LNCaP clone FGC (cell line): Measurements from ENCODE around the gene MOCS1.

Experiments
- DNase-seq: peaks from one replicate; pipeline ENCODE4 v3.0.0-alpha.2; 2011; ENCODE audit warnings: low read depth
- H3K4me3 ChIP-seq: 2 replicates; pipeline ENCODE4 v1.5.1; 2011; ENCODE audit warnings: mild to moderate bottlenecking, low read depth, low read length, control low read depth
- TF ChIP-seq, protein P1 (sequence below): IDR thresholded peaks from 2 replicates; pipeline ENCODE4 v1.5.1; 2012; ENCODE audit warnings: mild to moderate bottlenecking; ENCODE audit not compliant: control insufficient read depth, insufficient read depth; ENCODE audit errors: extremely low read depth

Gene MOCS1

DNA sequence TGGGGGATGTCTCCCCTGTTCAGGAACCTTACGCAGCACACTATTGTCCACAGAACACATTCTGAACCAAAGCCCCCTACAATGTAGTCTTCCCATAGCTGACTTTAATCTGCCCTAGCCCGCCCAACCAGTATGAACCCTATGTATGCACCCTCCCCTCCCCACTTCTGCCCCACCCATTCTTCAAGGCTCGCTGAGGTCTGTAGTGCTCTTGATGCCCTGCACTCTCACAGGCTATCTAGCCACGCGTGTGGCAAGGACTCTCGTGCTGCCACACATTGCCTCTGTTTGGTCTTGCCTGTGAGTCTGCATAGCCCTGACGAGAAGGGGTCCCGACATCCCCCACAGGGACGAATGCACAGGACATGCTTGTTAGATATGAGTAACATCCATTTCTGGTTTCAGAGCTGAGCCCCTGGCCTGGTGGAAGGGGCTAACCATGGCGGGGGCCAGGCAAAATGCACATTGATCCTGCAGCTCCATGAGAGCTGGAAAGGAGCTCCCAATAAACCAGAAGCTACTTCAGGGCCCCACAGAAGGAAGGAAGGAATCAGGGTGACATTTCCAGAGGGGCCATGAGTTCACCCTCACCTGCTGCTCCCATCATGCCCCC is 22.6 kb downstream of the MOCS1 start:
- H3K4me3 ChIP-seq, result no peak overlapping the region
- TF ChIP-seq, protein P1, sequence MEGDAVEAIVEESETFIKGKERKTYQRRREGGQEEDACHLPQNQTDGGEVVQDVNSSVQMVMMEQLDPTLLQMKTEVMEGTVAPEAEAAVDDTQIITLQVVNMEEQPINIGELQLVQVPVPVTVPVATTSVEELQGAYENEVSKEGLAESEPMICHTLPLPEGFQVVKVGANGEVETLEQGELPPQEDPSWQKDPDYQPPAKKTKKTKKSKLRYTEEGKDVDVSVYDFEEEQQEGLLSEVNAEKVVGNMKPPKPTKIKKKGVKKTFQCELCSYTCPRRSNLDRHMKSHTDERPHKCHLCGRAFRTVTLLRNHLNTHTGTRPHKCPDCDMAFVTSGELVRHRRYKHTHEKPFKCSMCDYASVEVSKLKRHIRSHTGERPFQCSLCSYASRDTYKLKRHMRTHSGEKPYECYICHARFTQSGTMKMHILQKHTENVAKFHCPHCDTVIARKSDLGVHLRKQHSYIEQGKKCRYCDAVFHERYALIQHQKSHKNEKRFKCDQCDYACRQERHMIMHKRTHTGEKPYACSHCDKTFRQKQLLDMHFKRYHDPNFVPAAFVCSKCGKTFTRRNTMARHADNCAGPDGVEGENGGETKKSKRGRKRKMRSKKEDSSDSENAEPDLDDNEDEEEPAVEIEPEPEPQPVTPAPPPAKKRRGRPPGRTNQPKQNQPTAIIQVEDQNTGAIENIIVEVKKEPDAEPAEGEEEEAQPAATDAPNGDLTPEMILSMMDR, result no peak
- no peak for DNase-seq

DNA sequence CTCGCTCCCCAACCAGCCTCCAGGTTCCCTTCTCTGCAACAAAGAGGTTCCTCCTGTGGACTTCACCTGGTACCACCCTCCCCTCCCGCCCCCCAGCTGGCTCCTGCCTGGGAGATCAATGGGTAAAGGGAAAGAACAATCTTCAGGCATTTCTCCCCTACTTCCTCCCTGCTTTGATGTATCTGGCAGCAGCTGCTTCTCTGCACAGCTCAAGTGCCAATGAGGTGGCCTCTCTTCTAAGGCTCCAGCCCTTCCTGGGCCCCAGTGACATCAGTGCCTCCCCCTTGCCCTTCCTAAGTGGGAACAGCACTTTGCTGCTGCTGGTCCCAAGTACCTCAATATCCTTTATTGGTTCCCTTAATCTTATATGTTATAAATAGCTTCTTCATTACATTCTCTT is 23.5 kb downstream of the MOCS1 start:
- H3K4me3 ChIP-seq, result no peak overlapping the region
- no peak for DNase-seq
- TF ChIP-seq, protein P1, result no peak

DNA sequence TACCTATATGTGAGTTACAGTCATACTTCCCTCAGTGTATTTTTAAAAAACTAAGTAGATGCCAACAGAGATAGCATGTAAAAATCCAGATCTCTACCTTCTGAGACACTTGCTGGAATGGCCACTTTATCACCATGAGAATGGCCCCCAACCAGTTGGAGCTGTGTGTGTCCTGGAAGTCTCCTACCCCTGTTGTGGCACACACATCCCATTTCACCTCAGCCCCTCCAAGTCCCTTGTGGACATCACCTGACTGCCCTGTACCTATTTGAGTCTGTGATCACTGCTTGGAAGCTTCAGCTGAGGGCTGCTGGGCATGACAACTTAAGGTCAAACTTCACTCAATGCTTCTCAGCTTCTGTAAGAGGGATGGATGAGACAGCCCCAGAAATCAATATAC is 24.1 kb downstream of the MOCS1 start:
- no peak overlapping the region for H3K4me3 ChIP-seq
- TF ChIP-seq, protein P1, result no peak
- no peak for DNase-seq

DNA sequence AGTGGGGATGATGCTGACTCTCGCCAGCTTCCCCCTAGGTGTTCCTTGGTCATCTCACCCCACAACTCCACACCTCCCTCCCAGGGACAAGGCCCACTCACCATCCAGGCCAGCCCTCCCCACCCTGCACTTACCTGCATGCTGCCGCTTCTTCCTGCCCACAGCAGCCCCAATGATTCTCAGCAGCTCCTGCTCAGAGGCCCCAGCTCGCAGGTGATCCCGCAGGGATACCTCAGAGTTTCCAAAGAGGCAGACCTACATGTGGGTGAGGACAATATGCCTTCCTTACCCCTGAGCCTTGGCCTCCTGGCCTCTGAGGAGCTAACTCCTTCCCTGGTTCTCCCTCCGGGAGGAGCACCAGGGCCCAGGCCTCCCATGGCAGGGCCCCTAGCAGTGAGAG is 24.6 kb downstream of the MOCS1 start:
- DNase-seq, result no peak
- no peak overlapping the region for H3K4me3 ChIP-seq
- TF ChIP-seq, protein P1, result no peak

DNA sequence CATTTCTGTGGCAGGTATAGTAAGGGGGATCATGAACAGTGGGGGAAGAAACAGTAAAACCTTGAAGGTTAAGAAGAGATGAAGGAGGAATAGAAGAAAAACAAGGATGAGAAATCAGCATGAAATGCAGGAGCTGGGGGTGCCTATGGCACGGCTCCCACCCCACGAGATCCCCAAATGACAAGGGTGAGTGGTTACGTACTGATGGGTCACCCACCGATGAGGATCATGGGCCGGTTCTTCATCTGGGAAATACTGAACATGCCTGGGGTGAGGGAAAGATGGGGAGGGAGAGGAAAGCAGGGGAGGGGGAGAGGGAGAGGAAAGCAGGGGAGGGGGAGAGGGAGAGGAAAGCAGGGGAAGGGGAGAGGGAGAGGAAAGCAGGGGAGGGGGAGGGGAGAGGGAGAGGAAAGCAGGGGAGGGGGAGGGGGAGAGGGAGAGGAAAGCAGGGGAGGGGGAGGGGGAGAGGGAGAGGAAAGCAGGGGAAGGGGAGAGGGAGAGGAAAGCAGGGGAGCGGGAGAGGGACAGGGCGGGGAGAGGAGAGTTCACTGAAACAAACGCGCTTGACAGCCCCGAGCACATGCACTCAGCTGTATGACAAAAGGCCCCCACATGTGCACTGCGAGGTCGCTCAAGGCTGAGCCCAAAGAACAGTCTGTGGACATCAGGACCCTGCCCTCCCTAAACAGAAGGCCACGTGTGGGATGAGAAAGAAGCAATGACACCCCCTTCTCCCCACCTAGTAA is 25.3 kb downstream of the MOCS1 start:
- DNase-seq, result no peak
- TF ChIP-seq, protein P1, result no peak
- no peak overlapping the region for H3K4me3 ChIP-seq

DNA sequence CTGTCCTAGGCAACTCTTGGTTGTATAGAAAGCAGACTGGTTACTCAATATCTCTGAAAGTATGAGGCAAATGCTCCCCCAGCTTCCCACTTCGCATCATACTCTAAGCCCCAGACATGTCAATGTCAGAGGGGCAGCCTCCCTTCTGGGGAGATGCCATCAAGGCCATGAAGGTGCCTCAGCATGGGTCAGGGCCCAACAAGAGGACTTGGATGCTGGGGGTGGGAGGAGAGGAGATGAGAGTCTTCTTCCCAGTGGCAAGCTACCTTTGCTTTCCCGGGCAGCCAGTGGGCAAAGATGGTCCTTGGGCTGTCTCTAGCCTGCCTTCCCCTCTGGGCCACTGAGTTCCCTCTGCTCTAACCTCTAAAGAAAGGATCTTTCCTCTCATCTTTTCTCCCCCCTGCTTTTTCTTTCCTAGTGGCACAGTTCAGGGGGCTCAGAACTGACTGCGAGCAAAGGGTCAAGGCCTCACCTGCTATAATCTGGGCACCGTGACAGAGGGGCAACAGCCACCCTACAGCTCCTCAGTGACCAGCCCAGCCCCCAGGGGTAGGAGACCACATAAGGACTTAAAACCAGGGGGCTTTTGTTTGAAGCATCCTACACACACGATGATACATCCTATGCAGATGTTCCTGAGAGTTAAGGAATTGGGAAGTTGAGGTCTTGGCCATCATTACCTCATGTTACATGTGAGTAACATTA is 26.2 kb downstream of the MOCS1 start:
- TF ChIP-seq, protein P1, result no peak
- no peak overlapping the region for H3K4me3 ChIP-seq
- DNase-seq, result no peak
